ENCODE measurements around the gene ANXA6. TPM values are rescaled to one million over a fixed set of nuclear protein-coding genes. Genes with fewer than 3 reads are reported as not detected.

The ANXA6 gene
- total and polyA plus RNA-seq, 9 of the 15 experiments (the other 6 are each of a cell fraction or from before 2014, with no cell fraction given), result 0.70 to 13.2 (median 8.3) TPM

GRCh38 chr5:151079838-151080612 is 77.6 kb downstream of the ANXA6 start (continued):
- no peak for TF ChIP-seq CCNT2 (IDR thresholded peaks at IDR 0.05; ENCODE audit: borderline replicate concordance, extremely low read depth, insufficient read length, low read depth, low read length)
- no peak for TF ChIP-seq E2F1 (CRISPR knock-in tag; IDR thresholded peaks at IDR 0.05)
- TF ChIP-seq SMAD3 (CRISPR knock-in tag; conservative IDR thresholded peaks at IDR 0.05), result no peak
- no peak for TF ChIP-seq ZBED1 (IDR thresholded peaks at IDR 0.05)
- peak; percentile 69 for TF ChIP-seq NFE2 (IDR thresholded peaks at IDR 0.05; ENCODE audit: low read depth)
- no peak for TF ChIP-seq ZNF280B (CRISPR knock-in tag; IDR thresholded peaks at IDR 0.05)
- TF ChIP-seq SIRT6 (IDR thresholded peaks at IDR 0.05; ENCODE audit: low read depth, low read length), result no peak
- no peak for TF ChIP-seq BHLHE40 (IDR thresholded peaks at IDR 0.05; ENCODE audit: low read length)
- no peak for TF ChIP-seq ILK (tag; IDR thresholded peaks at IDR 0.05; ENCODE audit: borderline replicate concordance, low read depth)
- no peak for TF ChIP-seq CEBPB (tag; IDR thresholded peaks at IDR 0.05)
- no peak for TF ChIP-seq ZNF695 (CRISPR knock-in tag; IDR thresholded peaks at IDR 0.05)
- TF ChIP-seq SMARCC2 (IDR thresholded peaks at IDR 0.05; ENCODE audit: low read depth), result no peak
- TF ChIP-seq SP2 (IDR thresholded peaks at IDR 0.05; ENCODE audit: extremely low read depth, low read depth, low read length, poor library complexity, severe bottlenecking), result no peak
- TF ChIP-seq E2F5 (CRISPR knock-in tag; IDR thresholded peaks at IDR 0.05), result no peak
